ENCODE results near the gene FBXL3. TPM values are rescaled to one million over a fixed set of nuclear protein-coding genes. Genes with fewer than 3 reads are reported as not detected.

The FBXL3 gene
- total RNA-seq, 4 donors from 2014 or later, result 144 to 164 (median 155) TPM

DNA sequence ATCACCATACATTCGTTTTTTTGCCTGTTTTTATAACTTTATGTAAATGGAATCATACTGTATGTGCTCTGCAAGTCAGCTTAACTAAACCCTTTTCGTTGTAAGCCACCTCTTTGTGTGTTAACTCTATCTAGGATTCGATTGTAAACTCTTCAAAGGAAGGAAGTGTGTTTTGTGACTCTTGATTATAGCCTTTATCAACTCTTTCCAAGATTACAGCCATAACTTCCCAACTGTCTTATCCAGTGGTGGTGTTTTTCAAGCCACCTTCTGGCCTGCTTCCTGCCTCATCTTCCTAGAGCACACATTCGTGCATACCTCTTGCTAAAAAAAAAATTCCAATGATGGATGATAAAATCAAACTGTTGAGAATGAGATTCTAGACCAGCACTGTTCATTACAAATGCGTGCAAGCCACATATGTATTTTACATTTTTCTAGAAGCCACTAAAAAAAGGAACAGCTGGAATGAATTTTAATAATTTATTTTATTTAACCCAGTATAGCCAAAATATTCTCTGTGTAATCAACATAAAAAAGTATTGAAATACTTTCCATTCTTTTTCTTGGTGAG lies 12.0 kb upstream of the FBXL3 start:
- DNase-seq, result no peak
- TF ChIP-seq CTCF (IDR thresholded peaks at IDR 0.05) (no peak), POLR2A (IDR thresholded peaks at IDR 0.05) (no peak)
- H3K36me3 ChIP-seq, result no peaks in the 10 kb centered on the region
- H3K27ac ChIP-seq, result no peak overlapping the region
- no peaks in the 10 kb centered on the region for H3K9me3 ChIP-seq
- WGBS, 2 donors, result 76 to 81% methylated on average over 5 of the region's 5 CpGs
- H3K4me1 ChIP-seq, result peaks cover 29 to 36% of the 10 kb centered on the region in 2 donors
- H3K4me3 ChIP-seq (replicated peaks in 1 of 3), result no peak overlapping the region
- H3K27me3 ChIP-seq, result no peaks in the 10 kb centered on the region
- intact Hi-C loops (cut with DNase I), result no loop called here

- H3K4me1 ChIP-seq, result peaks cover 21 to 29% of the 10 kb centered on the region in 2 donors
- peak overlapping the region; percentile 37 to 74 (median 46) for H3K27ac ChIP-seq
- no peaks in the 10 kb centered on the region for H3K36me3 ChIP-seq
- TF ChIP-seq CTCF (IDR thresholded peaks at IDR 0.05) (no peak), POLR2A (IDR thresholded peaks at IDR 0.05) (no peak)
- intact Hi-C loops (cut with DNase I), result no loop called here
- H3K4me3 ChIP-seq (replicated peaks in 1 of 3), result no peak overlapping the region
- peak; percentile 43 to 49 for DNase-seq
- 14 to 32% methylated on average over 1 of the region's 1 CpG for WGBS, 2 donors
- no peaks in the 10 kb centered on the region for H3K9me3 ChIP-seq
- no peaks in the 10 kb centered on the region for H3K27me3 ChIP-seq
These were observed 9.3 kb upstream of the FBXL3 start for GRCh38 chr13:77036279-77036678.

GRCh38 chr13:77034881-77035280 lies 7.9 kb upstream of the FBXL3 start:
- Histone ChIP-seq H3K27ac (peak overlapping the region; percentile 46 to 74 (median 51)), H3K4me1 (peaks cover 21 to 29% of the 10 kb centered on the region in 2 donors), H3K27me3 (no peaks in the 10 kb centered on the region), H3K4me3 (replicated peaks in 1 of 3) (no peak overlapping the region), H3K36me3 (no peaks in the 10 kb centered on the region), H3K9me3 (no peaks in the 10 kb centered on the region)
- intact Hi-C loops (cut with DNase I), result no loop called here
- TF ChIP-seq CTCF (IDR thresholded peaks at IDR 0.05) (no peak), POLR2A (IDR thresholded peaks at IDR 0.05) (no peak)
- no peak for DNase-seq
- WGBS, 2 donors, result 95 to 97% methylated on average over 5 of the region's 5 CpGs

GRCh38 chr13:77033717-77034302 lies 6.9 kb upstream of the FBXL3 start:
- Histone ChIP-seq H3K36me3 (no peaks in the 10 kb centered on the region), H3K9me3 (no peaks in the 10 kb centered on the region), H3K4me1 (peaks cover 21 to 29% of the 10 kb centered on the region in 2 donors), H3K4me3 (replicated peaks in 1 of 3) (no peak overlapping the region), H3K27me3 (no peaks in the 10 kb centered on the region), H3K27ac (peak overlapping the region; percentile 51 to 74 (median 62))
- 94 to 96% methylated on average over 4 of the region's 4 CpGs for WGBS, 2 donors
- no peak for DNase-seq
- TF ChIP-seq CTCF (IDR thresholded peaks at IDR 0.05), result no peak
- TF ChIP-seq POLR2A (IDR thresholded peaks at IDR 0.05), result no peak
- intact Hi-C loops (cut with DNase I), result no loop called here

DNA sequence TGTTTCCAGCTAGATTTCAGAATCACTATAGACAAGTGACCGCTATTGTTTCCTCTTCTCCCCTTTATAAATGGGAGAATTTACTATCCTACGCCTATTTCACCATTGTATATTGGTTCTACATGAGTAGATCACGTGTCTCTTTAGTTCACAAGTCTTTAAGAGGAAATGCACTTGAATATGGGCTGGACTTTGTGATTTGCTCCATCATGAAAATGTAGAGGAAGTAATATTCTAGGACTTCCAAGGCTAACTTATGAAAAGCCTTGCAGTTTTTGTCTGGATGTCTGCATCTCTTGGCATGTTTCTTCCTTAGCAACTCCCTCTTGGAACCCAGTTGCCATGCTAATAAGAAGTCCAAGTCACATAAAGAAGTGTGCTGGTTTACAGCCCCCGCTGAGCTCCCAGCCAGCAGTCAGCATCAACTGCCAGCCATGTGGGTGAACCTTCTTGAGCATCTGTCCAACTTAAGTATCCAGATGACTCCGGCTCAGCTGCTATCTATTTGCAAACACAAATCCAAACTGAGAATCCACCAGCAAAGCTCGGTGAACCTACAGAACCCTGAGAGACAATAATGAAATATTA lies 4.8 kb upstream of the FBXL3 start:
- DNase-seq, result no peak
- 95 to 96% methylated on average over 6 of the region's 6 CpGs for WGBS, 2 donors

More for the DNA sequence above, 4.8 kb upstream of the FBXL3 start:
- intact Hi-C loops (cut with DNase I), result no loop called here
- no peak overlapping the region for H3K27ac ChIP-seq
- no peak for TF ChIP-seq CTCF (IDR thresholded peaks at IDR 0.05)
- no peak for TF ChIP-seq POLR2A (IDR thresholded peaks at IDR 0.05)
- no peaks in the 10 kb centered on the region for H3K27me3 ChIP-seq
- peaks cover 22 to 34% of the 10 kb centered on the region in 2 donors for H3K4me1 ChIP-seq
- H3K9me3 ChIP-seq, result no peaks in the 10 kb centered on the region
- no peaks in the 10 kb centered on the region for H3K36me3 ChIP-seq
- no peak overlapping the region for H3K4me3 ChIP-seq (replicated peaks in 1 of 3)

All from thyroid gland (tissue), 4 donors.